H1 (cell line): Measurements from ENCODE around the gene MAP1B. TPM values are rescaled to one million over a fixed set of nuclear protein-coding genes. Genes with fewer than 3 reads are reported as not detected.

Experiments
- CTCF ChIA-PET: fragments of 300-600 bp; sonication (Branson Sonifier 250); formaldehyde crosslinking; loops from one replicate; lab custom pipeline; 2021; ENCODE audit not compliant: partially characterized antibody; lab: Charles Lee
- POLR2A ChIA-PET: fragments of 300-600 bp; sonication (Branson Sonifier 250); formaldehyde crosslinking; loops from one replicate; lab custom pipeline; 2021; ENCODE audit warnings: inconsistent platforms; ENCODE audit not compliant: partially characterized antibody; lab: Charles Lee
- DNase-seq, 2 experiments: peaks; one replicate each; pipeline versions ENCODE4 v3.0.0 to v3.0.0-alpha.2; 2010 to 2022; ENCODE audit warnings: low spot score in 2 of 2, low read depth in 1 of 2, mixed read lengths in 1 of 2
- FAIRE-seq: peaks from 2 replicates; lab custom pipeline; 2011; peaks lifted over from hg19 to GRCh38; lab: Jason Lieb, UNC
- H2AFZ ChIP-seq: 2 replicates; pipeline ENCODE4 v1.8.1; 2012; ENCODE audit warnings: low read length, inconsistent platforms
- H2AK5ac ChIP-seq: 2 replicates; pipeline ENCODE4 v1.6.1; 2013; ENCODE audit warnings: low read depth, low read length
- H2BK120ac ChIP-seq: replicated peaks from 2 replicates; pipeline ENCODE3; 2013; ENCODE audit warnings: low read depth, low read length, inconsistent platforms
- H2BK12ac ChIP-seq: 2 replicates; pipeline ENCODE4 v1.6.1; 2013; ENCODE audit warnings: low read depth, low read length
- H2BK15ac ChIP-seq: 2 replicates; pipeline ENCODE4 v1.6.1; 2013; ENCODE audit warnings: low read length
- H2BK20ac ChIP-seq: 2 replicates; pipeline ENCODE4 v1.6.1; 2013; ENCODE audit warnings: low read length
- H2BK5ac ChIP-seq: 2 replicates; pipeline ENCODE4 v1.6.1; 2013; ENCODE audit warnings: low read depth, low read length
- H3K14ac ChIP-seq: 2 replicates; pipeline ENCODE4 v1.6.1; 2013; ENCODE audit warnings: inconsistent platforms; ENCODE audit not compliant: insufficient read length
- H3K18ac ChIP-seq: 2 replicates; pipeline ENCODE4 v1.6.1; 2013; ENCODE audit warnings: low read length; ENCODE audit errors: extremely low read depth
- H3K23ac ChIP-seq: 2 replicates; pipeline ENCODE4 v1.6.1; 2013; ENCODE audit warnings: inconsistent platforms; ENCODE audit not compliant: insufficient read length
- H3K23me2 ChIP-seq: 2 replicates; pipeline ENCODE4 v1.6.1; 2013; ENCODE audit warnings: low read depth, low read length
- H3K27ac ChIP-seq: 2 replicates; pipeline ENCODE4 v1.6.1; 2011; ENCODE audit warnings: low read depth, low read length, inconsistent platforms
- H3K27me3 ChIP-seq, 4 experiments: replicated peaks in 1 of 4; 1 replicate in 1 of 4; 2 replicates in 3 of 4; pipeline versions ENCODE4 v1.6.1 to v1.8.1; 2011 to 2013; ENCODE audit warnings: low read length in 3 of 4, mild to moderate bottlenecking in 3 of 4, inconsistent platforms in 2 of 4, mixed read lengths in 2 of 4, moderate library complexity in 1 of 4; ENCODE audit not compliant: control insufficient read depth in 3 of 4, insufficient read depth in 3 of 4; ENCODE audit errors: extremely low read depth in 1 of 4
- H3K36me3 ChIP-seq, 4 experiments: 2 replicates each; pipeline versions ENCODE4 v1.6.1 to v1.8.1; 2011 to 2013; ENCODE audit warnings: mild to moderate bottlenecking in 4 of 4, low read length in 3 of 4, moderate library complexity in 2 of 4, control low read depth in 1 of 4, inconsistent platforms in 1 of 4; ENCODE audit not compliant: insufficient read depth in 4 of 4, control insufficient read depth in 2 of 4
- H3K4ac ChIP-seq: replicated peaks from 2 replicates; pipeline ENCODE3; 2013; ENCODE audit warnings: low read length, low read depth, mixed read lengths, inconsistent platforms; ENCODE audit not compliant: insufficient read length
- H3K4me1 ChIP-seq, 4 experiments: replicated peaks in 1 of 4; 1 replicate in 1 of 4; 2 replicates in 3 of 4; pipeline versions ENCODE4 v1.6.1 to v1.8.1; 2011 to 2013; ENCODE audit warnings: low read length in 3 of 4, inconsistent platforms in 2 of 4, mixed read lengths in 1 of 4; ENCODE audit not compliant: insufficient read depth in 4 of 4, control insufficient read depth in 3 of 4
- H3K4me2 ChIP-seq, 2 experiments: 2 replicates each; pipeline versions ENCODE4 v1.6.1 to v1.8.1; 2011 to 2013; ENCODE audit warnings: low read depth in 2 of 2, low read length in 2 of 2, control low read depth in 1 of 2, inconsistent platforms in 1 of 2, mild to moderate bottlenecking in 1 of 2; ENCODE audit not compliant: insufficient read depth in 1 of 2
- H3K4me3 ChIP-seq, 4 experiments: fragments of 200-600, 300-600 bp in 1 of 4; sonication (generic), shearing (Covaris generic), sonication (Bioruptor Twin) in 1 of 4; 2 replicates each; pipeline versions ENCODE4 v1.5.1 to v1.8.1; 2011 to 2016; ENCODE audit warnings: low read length in 4 of 4, low read depth in 3 of 4, control low read depth in 2 of 4, inconsistent platforms in 2 of 4, mild to moderate bottlenecking in 2 of 4, mixed read lengths in 1 of 4, moderate library complexity in 1 of 4; ENCODE audit not compliant: insufficient read depth in 2 of 4; ENCODE audit errors: extremely low read depth in 1 of 4
- H3K56ac ChIP-seq: replicated peaks from 2 replicates; pipeline ENCODE3; 2013; ENCODE audit warnings: low read depth, mild to moderate bottlenecking, mixed read lengths, low read length, inconsistent platforms; ENCODE audit not compliant: insufficient read length
- H3K79me1 ChIP-seq: 2 replicates; pipeline ENCODE4 v1.6.1; 2013; ENCODE audit warnings: low read depth, low read length, control low read depth
- H3K79me2 ChIP-seq, 2 experiments: 2 replicates each; pipeline versions ENCODE4 v1.6.1 to v1.8.1; 2012 to 2013; ENCODE audit warnings: low read length in 2 of 2, mild to moderate bottlenecking in 2 of 2, inconsistent platforms in 1 of 2; ENCODE audit not compliant: insufficient read depth in 2 of 2, control insufficient read depth in 1 of 2
- H3K9ac ChIP-seq, 4 experiments: replicated peaks in 1 of 4; 1 replicate in 1 of 4; 2 replicates in 3 of 4; pipeline versions ENCODE4 v1.6.1 to v1.8.1; 2011 to 2013; ENCODE audit warnings: low read depth in 3 of 4, low read length in 3 of 4, control low read depth in 2 of 4, mild to moderate bottlenecking in 2 of 4, moderate library complexity in 2 of 4, inconsistent platforms in 1 of 4; ENCODE audit errors: extremely low read depth in 1 of 4
- H3K9me3 ChIP-seq, 2 experiments: 2 replicates each; pipeline versions ENCODE4 v1.6.1 to v1.8.1; 2012 to 2013; ENCODE audit warnings: mild to moderate bottlenecking in 2 of 2, moderate library complexity in 2 of 2, control low read depth in 1 of 2, inconsistent platforms in 1 of 2, low read depth in 1 of 2, low read length in 1 of 2, mixed read lengths in 1 of 2; ENCODE audit not compliant: insufficient read depth in 2 of 2
- H4K20me1 ChIP-seq, 2 experiments: replicated peaks in 1 of 2; 2 replicates each; pipeline versions ENCODE3 to v1.8.1; 2011 to 2013; ENCODE audit warnings: inconsistent platforms in 2 of 2, low read length in 2 of 2, mild to moderate bottlenecking in 1 of 2; ENCODE audit not compliant: insufficient read depth in 2 of 2, control insufficient read depth in 1 of 2
- H4K5ac ChIP-seq: 2 replicates; pipeline ENCODE4 v1.6.1; 2013; ENCODE audit warnings: low read length, low read depth, mixed read lengths, inconsistent platforms; ENCODE audit not compliant: insufficient read length
- H4K8ac ChIP-seq: 2 replicates; pipeline ENCODE4 v1.8.0; 2013; ENCODE audit warnings: mild to moderate bottlenecking, moderate library complexity, low read length, inconsistent platforms; ENCODE audit not compliant: insufficient read depth; ENCODE audit errors: extremely low read depth
- H4K91ac ChIP-seq: replicated peaks from 2 replicates; pipeline ENCODE3; 2013; ENCODE audit warnings: low read length, mixed read lengths, inconsistent platforms; ENCODE audit not compliant: insufficient read length
- CREB1 ChIP-seq: IDR thresholded peaks from 2 replicates; pipeline ENCODE4 v1.6.1; 2012; ENCODE audit warnings: inconsistent platforms
- EZH2 ChIP-seq: fragments of 200-600 bp; sonication (generic); IDR thresholded peaks from 2 replicates; pipeline ENCODE4 v1.7.1; 2012; ENCODE audit warnings: low read depth, mild to moderate bottlenecking, moderate library complexity, low read length, inconsistent platforms; ENCODE audit not compliant: severe bottlenecking
- RNF2 ChIP-seq: fragments of 200-900, 300-1000 bp; sonication (generic); IDR thresholded peaks from 2 replicates; pipeline ENCODE4 v1.7.1; 2016; ENCODE audit warnings: borderline replicate concordance, low read depth, mild to moderate bottlenecking, antibody characterized with exemption, low read length; ENCODE audit not compliant: poor library complexity, severe bottlenecking; ENCODE audit errors: missing control alignments
- RXRA ChIP-seq: IDR thresholded peaks from 2 replicates; pipeline ENCODE4 v1.6.1; 2011; ENCODE audit warnings: low read depth, mild to moderate bottlenecking, low read length, moderate library complexity; ENCODE audit not compliant: insufficient read depth
- WGBS, 2 experiments: shearing (Covaris generic) in 1 of 2; methylation state at CpG; one replicate each; pipeline versions ENCODE4 v1.1.6 to v1.1.7; 2013 to 2015; ENCODE audit warnings: low lambda C conversion rate in 2 of 2, mixed read lengths in 2 of 2, inconsistent platforms in 1 of 2, low coverage in 1 of 2, missing lambda C conversion rate in 1 of 2; ENCODE audit not compliant: insufficient replicate concordance in 2 of 2, insufficient coverage in 1 of 2, insufficient read length in 1 of 2; ENCODE audit errors: extremely low coverage in 1 of 2, missing lambda C conversion rate in 1 of 2; 5-methylcytosine and 5-hydroxymethylcytosine counted together
- polyA plus RNA-seq, 7 experiments: library from polyadenylated mRNA; depleted of rRNA in 3 of 7; stranded (reverse) in 5 of 7; unstranded in 2 of 7; fragments of >200 nt in 5 of 7; fragments of 200-250 nt in 2 of 7; gene quantifications; 1 replicate in 5 of 7; 2 replicates in 1 of 7; 4 replicates in 1 of 7; pipeline versions ENCODE4 v1.2.1 to v1.2.3, GENCODE V29; 2011 to 2013; ENCODE audit warnings: missing spikeins in 2 of 7, mixed read lengths in 2 of 7
- total RNA-seq: library from RNA; stranded (reverse); fragmentation: NEBNext Ultra II Directional; extraction: Animal tissue kit (Norgen Biotek cat#: 25700); gene quantifications from 2 replicates; pipeline ENCODE4 v1.2.1, GENCODE V29; 2021

The MAP1B gene
- total and polyA plus RNA-seq, 2 of the 8 experiments (the other 6 are each of a cell fraction or from before 2014, with no cell fraction given): 24.5 to 120 TPM

GRCh38 chr5:72144762-72145161 is 37.5 kb downstream of the MAP1B start:
- Histone ChIP-seq H3K4ac (no peak overlapping the region), H3K23ac (peak overlapping the region; percentile 42), H3K36me3 (peaks cover 0 to 18% (median 2%) of the 10 kb centered on the region in 4 experiments; a peak in 3 of 8 replicates), H4K20me1 (peaks cover 0 to 1% of the 10 kb centered on the region in 2 experiments), H3K4me2 (no peak overlapping the region), H2BK20ac (no peak overlapping the region), H4K8ac (no peak overlapping the region), H3K18ac (no peak overlapping the region), H3K79me2 (peaks cover 0 to 10% of the 10 kb centered on the region in 2 experiments; a peak in 2 of 4 replicates), H2BK120ac (no peak overlapping the region), H3K27me3 (no peaks in the 10 kb centered on the region), H3K23me2 (no peaks in the 10 kb centered on the region), H4K91ac (no peak overlapping the region), H3K9me3 (no peaks in the 10 kb centered on the region), H2AK5ac (no peak overlapping the region), H4K5ac (no peak overlapping the region), H2BK15ac (no peak overlapping the region), H2AFZ (no peak overlapping the region), H3K27ac (no peak overlapping the region), H3K56ac (no peak overlapping the region), H3K4me3 (no peak overlapping the region), H3K4me1 (peaks cover 2 to 10% (median 5%) of the 10 kb centered on the region in 4 experiments; a peak in 4 of 7 replicates), H3K79me1 (no peaks in the 10 kb centered on the region; the same call in none of the 2 replicates), H2BK12ac (no peak overlapping the region), H3K14ac (no peak overlapping the region), H2BK5ac (no peak overlapping the region; the same call in 1 of the 2 replicates), H3K9ac (peak overlapping the region in 1 of 4 experiments; percentile 19; a peak in 1 of 7 replicates)
- DNase-seq (no peak), FAIRE-seq (no peak)
- TF ChIP-seq RXRA (no peak), RNF2 (no peak), CREB1 (no peak), EZH2 (no peak)
- ChIA-PET POLR2A (interaction anchor here (0.8 kb wide), 1 partner anchor 34 kb away, joined by 4 read pairs; no protein-coding TSS in a partner anchor), CTCF (interaction anchor here (1.1 to 2.8 kb wide), 7 partner anchors 10 to 138 kb away, joined by 3 to 8 read pairs (median 6); no protein-coding TSS in a partner anchor)
- WGBS, 2 experiments: 75% methylated on average over 2 of the region's 2 CpGs; no CpG with 5 or more reads in 1 of the 2 experiments
